ENCODE data around the gene ADCK1.

DNA sequence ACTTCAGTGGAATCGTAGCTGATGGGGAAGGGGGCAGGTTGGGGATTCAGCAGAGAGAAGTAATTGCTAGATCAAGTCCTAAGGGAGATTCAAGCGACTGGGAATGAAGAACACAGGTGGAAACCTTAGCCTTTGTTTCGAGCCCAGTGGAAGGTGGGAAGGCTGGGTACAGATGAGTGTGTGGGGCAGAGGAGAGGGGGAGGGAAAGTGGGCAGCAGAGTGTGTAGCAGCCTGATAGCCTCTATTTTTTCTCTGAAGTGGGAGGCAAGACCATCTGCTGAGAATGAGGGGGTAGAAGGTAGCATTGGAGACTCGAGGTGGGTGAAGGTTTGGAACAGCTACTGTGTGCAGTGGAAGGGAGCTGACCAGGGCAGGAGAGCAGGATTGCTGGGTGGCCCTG lies 91.0 kb downstream of the ADCK1 start:
- TF ChIP-seq, protein P1, sequence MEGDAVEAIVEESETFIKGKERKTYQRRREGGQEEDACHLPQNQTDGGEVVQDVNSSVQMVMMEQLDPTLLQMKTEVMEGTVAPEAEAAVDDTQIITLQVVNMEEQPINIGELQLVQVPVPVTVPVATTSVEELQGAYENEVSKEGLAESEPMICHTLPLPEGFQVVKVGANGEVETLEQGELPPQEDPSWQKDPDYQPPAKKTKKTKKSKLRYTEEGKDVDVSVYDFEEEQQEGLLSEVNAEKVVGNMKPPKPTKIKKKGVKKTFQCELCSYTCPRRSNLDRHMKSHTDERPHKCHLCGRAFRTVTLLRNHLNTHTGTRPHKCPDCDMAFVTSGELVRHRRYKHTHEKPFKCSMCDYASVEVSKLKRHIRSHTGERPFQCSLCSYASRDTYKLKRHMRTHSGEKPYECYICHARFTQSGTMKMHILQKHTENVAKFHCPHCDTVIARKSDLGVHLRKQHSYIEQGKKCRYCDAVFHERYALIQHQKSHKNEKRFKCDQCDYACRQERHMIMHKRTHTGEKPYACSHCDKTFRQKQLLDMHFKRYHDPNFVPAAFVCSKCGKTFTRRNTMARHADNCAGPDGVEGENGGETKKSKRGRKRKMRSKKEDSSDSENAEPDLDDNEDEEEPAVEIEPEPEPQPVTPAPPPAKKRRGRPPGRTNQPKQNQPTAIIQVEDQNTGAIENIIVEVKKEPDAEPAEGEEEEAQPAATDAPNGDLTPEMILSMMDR (IDR thresholded peaks at IDR 0.05): no peak
- no peak for TF ChIP-seq POLR2A (IDR thresholded peaks at IDR 0.05)
